A673 (cell line): ENCODE results near the gene SRRT.

ENCODE experiments used
- EZH2 ChIP-seq: fragments of 200-600 bp; sonication (generic); IDR thresholded peaks from 2 replicates; pipeline ENCODE4 v1.6.1; 2017; ENCODE audit warnings: borderline replicate concordance, low read depth, mild to moderate bottlenecking, mixed read lengths, antibody characterized with exemption, low read length; ENCODE audit not compliant: poor library complexity, severe bottlenecking
- TF ChIP-seq, protein P1 (sequence below): fragments of 300-800, 200-600 bp; sonication (generic); conservative IDR thresholded peaks from 2 replicates; pipeline ENCODE4 v1.5.1; 2017; ENCODE audit warnings: low read depth, mild to moderate bottlenecking, antibody characterized with exemption, low read length, moderate library complexity, mixed read lengths

DNA sequence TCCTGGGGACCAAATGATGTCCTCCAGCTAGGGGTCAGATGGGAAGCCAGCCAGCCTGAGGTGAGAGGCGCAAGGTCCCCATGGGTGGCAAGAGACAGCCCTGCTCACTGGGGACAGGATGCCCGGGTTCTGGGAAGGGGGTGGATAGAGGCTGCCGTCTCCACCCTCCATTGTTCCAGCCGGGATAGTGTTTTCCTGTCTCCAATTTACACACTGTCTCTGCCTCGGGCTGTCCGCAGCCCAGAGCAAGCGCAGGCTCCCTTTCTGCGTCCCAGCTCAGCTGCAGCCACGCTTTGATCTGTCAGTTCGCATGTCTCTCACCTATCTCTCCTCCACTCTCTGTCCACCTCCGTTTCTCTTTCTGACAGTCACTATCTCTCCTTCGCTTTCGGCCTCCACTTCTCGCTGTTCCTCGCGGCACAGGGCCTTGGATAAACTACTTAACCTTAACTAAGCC lies 49.7 kb upstream of the SRRT start:
- TF ChIP-seq, protein P1, sequence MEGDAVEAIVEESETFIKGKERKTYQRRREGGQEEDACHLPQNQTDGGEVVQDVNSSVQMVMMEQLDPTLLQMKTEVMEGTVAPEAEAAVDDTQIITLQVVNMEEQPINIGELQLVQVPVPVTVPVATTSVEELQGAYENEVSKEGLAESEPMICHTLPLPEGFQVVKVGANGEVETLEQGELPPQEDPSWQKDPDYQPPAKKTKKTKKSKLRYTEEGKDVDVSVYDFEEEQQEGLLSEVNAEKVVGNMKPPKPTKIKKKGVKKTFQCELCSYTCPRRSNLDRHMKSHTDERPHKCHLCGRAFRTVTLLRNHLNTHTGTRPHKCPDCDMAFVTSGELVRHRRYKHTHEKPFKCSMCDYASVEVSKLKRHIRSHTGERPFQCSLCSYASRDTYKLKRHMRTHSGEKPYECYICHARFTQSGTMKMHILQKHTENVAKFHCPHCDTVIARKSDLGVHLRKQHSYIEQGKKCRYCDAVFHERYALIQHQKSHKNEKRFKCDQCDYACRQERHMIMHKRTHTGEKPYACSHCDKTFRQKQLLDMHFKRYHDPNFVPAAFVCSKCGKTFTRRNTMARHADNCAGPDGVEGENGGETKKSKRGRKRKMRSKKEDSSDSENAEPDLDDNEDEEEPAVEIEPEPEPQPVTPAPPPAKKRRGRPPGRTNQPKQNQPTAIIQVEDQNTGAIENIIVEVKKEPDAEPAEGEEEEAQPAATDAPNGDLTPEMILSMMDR = no peak
- no peak for TF ChIP-seq EZH2
